A172 (cell line): Measurements from ENCODE around the gene HEPHL1. TPM values are rescaled to one million over a fixed set of nuclear protein-coding genes. Genes with fewer than 3 reads are reported as not detected.
"Not testable (repeated sequence)": the region's sequence is repeated elsewhere in the genome, so short reads cannot be mapped to it uniquely, and the experiment has no call there.

Experiments used
- DNase-seq: peaks from one replicate; pipeline ENCODE4 v3.0.0-alpha.2; 2015; ENCODE audit warnings: low spot score
- total RNA-seq: library from RNA; depleted of rRNA; stranded (reverse); fragments of >200 nt; shearing (Covaris generic); gene quantifications from 2 replicates; pipeline ENCODE4 v1.2.3, GENCODE V29; 2014; rRNA removed

The HEPHL1 gene
- total RNA-seq: not detected in 2 replicates

- DNase-seq: peak; percentile 8
Observed at GRCh38 chr11:94020777-94021481, at the start of gene HEPHL1. TSS of gene HEPHL1 (plus strand) at chr11:94021354. CDS start at chr11:94021369, 15 bp downstream.

DNA sequence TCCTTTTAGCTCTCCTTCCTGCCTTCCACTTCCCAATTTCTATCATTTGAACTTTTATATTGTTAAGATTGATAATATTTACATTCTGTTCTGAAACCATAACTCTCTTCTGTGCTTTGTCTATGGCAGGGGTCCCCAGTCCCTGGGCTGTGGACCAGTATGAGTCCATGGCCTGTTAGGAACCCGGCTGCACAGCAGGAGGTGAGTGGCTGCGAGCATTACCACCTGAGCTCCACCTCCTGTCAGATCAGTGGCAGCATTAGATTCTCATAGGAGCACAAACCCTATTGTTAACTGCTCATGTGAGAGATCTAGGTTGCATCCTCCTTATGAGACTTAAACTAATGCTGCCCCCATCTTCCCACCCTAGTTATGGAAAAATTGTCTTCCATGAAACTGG is 48.4 kb upstream of the HEPHL1 start:
- DNase-seq: no peak

DNA sequence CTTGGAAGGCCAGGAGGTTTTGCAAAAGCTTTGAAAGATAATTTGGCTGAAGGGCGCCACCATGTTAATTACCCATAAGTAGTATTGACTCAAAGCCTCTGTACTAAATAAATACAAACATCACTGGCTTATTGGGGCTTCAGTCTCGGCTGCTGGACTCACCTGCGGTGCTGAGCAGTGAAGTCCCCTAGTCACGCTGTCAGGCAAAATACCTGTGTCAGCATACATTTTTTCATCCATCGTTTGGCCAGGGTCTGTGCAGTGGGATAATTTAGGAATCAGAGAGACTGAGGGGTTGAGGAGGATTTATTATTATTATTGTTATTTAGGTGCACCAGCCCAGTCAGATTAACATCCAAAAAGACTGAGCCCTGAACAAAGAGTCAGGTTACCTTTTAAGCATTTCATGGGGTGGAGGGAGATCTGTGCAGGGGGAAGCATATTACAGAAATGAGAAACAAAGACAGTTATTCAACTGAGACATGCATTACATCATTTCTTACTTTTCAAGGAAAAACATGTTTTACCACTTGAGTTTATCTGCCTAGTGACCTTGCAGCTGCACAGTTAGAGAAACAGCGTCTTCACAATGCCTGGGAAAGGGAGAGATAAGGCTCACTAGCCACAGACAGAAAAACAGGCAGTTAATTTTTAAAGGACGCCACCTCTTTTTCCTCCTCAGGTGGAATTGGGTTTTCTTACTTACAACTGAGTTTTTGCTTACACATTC is 47.7 kb upstream of the HEPHL1 start:
- DNase-seq: not testable (repeated sequence)

DNA sequence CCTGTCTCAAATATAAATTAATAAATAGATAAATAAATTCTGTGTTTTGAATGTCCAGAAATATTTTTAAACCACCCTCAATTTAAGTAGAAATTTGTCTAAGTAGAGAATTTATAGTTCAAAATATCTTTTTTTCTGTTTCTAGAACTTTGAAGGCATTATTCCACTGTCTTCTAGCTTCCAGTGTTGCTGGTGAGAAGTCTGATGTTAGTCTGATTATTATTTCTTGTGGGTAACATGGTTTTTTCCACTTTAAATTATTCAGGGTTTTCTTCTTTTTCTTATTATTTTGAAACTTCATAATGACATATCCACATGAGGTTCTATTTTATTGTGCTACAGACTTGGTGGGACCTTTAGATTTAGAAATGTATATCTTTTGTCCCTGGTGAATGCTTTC is 46.4 kb upstream of the HEPHL1 start:
- DNase-seq: no peak

DNA sequence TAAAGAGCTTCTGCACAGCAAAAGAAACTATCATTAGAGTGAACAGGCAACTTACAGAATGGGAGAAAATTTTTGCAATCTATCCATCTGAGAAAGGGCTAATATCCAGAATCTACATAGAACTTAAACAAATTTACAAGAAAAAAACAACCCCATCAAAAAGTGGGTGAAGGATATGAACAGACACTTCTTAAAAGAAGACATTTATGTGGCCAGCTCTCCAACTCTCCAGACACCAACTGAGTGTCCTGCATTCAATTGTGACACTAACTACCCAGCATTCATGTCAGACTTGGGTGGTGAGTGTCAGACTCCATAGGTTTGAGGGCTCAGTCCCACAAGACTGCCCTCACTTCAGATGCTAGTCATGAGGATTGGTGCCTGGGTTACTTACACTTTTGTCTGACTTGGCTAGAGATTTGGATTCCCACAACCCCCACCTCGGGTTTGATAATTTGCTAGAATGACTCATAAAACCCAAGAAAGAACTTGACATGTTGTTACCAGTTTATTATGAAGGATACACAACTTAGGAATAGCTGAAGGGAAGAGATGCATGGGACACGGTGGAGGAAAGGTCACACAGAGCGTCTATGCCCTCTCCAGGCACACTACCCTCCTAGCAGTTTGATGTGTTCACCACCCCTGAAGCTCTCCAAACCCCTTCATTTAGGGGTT is 44.4 kb upstream of the HEPHL1 start:
- not testable (repeated sequence) for DNase-seq

DNA sequence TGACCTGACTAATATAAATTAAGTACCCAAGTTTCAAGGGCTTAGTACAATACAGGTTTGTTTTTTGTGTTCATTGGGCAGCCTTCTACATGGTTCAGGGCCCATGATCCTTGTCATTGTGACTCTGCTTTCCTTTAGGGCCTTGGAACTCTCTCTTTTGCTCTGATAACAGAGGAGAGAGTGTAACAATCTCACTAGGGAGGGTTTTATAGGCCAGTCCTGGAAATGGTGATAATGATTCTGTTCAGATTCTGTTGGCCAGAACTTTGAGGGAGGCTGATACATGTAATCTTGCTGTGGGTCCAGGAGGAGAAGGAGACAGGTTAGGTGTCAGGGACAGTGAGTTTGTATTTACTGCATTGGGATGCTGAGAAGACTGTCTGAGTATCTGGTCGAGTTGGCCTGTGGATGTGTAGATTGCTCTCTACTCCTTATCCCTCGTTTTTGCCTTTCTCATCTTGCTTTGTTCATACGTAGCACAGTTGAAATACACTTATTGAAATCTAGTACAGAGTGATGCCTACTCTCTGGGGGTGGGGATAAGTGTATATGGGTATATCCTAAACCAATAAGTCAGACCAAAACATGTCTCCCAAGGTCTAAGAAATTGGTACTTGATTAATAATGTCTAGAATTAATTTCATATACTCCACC is 37.5 kb upstream of the HEPHL1 start:
- no peak for DNase-seq

DNA sequence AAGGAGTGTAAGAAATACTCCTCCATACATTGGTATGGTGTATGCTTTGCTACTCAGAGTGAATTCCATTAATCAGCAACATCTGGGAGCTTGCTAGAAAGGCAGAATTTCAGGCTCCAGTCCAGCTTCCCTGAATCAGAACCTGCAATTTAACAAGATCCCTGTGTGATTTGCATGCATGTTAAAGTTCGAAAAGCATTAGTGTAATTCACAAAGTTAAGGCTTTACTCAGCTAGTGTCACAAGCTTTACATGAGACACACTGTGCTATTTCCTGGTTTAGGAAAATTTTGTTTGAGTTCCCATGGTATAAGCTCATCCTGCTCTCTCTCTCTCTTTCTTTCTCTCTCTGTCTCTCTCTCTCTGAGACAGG is 37.0 kb upstream of the HEPHL1 start:
- no peak for DNase-seq

DNA sequence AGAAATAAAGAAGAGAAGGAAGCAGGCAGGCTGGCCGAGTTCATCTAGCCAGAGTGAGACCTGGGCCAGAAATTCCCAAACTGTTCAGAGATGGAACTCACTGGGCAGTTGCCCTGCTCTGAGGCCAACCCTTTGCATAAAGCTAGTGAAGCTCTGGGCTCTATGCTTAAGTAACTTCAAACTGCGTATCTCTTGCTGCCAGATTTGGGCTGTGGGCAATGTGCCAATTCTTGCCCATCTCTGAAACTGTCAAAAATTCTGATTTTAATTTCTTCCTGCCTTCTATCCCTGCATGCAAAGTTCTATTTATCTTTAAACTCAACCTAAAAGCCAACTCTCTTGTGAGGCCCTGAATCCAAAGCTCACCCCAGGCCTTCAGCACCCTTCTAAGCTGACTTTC is 36.2 kb upstream of the HEPHL1 start:
- DNase-seq: no peak

DNA sequence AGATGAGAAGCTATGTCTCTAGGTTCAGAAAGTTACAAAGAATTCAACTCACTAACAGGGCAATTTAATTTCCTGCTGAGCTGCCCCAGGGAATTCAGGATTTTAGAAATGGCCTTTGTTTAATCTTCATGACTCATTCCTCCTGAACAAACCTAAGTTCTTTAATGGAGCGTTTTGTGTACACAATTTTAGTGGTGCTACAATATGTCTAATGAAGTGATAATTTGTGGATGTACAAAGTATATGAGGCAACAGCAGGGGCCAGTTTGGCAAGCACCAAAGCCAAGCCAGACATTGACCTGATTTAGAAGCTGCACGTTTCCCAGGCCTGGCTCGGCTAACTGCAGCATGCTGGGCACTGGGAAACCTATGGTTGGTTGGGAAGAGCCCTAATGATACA is 34.4 kb upstream of the HEPHL1 start:
- peak; percentile 19 for DNase-seq

DNA sequence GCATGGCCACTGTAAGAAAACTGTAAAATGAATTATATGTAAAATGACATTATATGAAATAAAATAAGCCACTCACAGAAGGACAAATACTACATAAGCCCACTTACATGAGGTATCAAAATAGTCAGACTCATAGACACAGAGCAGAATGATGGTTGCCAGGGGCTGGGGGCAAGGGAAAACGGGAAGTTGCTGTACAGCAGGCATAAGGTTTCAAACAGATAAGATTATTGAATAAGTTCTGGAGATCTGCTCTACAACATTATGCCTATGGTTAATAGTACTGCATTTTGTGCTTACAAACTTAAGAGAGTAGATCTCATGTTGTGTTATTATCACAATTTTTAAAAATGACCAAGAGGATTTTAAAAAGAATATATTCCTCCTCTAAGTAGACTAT is 32.7 kb upstream of the HEPHL1 start:
- DNase-seq: no peak

DNA sequence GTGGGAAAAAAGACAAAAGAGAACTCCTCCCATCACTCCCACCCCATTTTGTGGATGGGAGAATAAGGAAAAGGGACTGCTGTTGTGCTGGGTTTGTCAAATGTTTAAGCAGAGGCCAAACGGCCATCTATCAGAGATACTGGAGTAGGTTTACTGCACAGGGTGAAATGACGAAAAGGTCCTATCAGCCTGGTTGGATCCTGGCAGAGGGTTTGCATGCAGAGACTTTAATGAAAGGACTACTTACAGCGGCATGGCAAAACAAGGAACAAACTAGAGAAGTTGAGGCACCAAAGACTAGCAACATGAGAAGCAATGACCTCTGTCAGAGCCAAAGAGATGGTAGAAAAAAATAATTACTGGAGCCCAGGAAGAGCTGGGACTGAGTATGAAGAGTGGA is 32.2 kb upstream of the HEPHL1 start:
- DNase-seq: no peak

DNA sequence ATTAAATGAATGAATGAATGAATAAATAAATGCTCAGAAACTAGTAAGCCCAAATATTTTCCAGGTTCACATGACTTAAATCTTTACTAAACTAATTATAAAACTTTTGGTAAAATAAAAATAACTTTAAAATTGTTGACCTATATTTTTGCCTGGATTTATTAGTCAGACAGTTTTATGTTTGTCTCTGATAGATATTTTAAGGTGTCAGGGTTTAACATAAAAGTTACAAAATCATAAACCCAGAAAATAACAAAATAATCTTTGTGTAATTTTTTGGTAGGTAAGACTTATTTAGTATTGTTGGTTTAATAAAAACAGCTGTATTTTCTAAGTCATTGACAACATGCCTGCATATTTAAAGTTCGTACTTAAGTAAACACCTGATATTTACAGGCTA is 27.4 kb upstream of the HEPHL1 start:
- DNase-seq: no peak

GRCh38 chr11:93997741-93998140 is 23.4 kb upstream of the HEPHL1 start:
- DNase-seq: no peak

DNA sequence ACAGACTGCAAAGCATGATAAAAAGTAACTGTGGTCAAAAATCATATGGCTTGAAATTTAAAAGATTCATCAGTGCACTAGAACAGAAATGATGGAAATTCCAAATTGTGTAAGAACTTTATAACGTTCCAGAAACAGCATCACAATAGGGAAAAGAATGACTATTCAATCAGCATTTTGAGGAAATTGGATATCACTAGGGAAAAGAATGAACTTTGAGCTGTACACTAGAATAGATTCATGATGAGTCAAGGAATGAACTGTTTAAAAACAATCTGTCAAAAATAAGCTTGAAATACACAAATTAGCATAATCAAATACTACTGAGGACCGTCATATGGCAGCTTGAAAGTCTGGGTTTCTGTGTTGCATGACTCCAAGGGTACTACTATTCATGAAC is 20.5 kb upstream of the HEPHL1 start:
- DNase-seq: no peak

DNA sequence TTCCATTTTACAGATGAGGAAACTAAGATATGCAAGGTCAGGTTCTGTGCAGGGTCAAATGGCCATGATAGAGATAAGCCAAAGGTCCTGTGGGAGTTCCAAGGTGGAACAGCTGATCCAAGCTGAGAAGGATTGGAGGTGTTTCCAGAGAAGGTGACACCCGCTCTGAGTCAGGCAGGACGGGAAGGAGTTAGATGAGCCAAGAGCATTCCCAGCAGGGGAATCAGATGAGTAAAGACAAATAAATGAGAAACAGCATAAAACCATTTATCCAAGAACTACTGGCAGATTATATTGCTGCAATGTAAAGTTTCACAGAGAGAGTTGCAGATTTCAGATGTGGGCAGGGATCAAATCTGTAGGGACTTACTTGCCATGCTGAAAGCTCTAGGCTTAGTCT is 18.9 kb upstream of the HEPHL1 start:
- no peak for DNase-seq

DNA sequence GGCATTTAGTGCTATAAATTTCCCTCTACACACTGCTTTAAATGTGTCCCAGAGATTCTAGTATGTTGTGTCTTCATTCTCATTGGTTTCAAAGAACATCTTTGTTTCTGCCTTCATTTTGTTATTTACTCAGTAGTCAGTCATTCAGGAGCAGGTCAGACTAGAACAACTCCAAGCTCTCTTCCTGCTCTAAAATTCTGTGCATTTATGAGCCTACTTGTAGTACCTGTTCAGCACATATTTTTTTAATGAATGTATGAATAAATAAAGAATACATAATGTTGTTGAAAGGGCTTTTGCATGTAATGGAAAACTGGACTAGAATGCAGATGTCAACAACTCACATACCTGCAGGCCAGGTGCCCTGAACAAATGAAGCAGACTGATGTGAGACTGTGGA is 13.7 kb upstream of the HEPHL1 start:
- no peak for DNase-seq

DNA sequence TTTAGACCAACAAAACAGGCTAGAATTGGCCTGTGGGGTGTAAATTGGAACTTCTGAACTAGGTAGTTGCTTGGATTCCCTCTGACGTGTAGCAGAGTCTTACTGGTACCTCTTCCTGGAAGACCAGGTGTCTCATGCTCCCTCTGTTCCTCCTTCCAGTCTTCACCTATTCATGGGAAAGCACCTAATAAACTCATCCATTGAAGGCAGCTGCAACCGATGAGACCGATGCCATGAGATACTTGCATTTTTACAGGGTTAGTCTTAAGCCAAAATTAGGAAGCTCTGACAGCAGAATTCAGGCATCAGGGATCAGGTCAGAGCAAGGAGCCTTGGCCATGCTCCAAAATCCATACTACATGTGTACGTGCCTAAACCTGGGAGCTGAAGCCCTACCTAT is 13.2 kb upstream of the HEPHL1 start:
- no peak for DNase-seq

GRCh38 chr11:94010136-94010535 is 11.0 kb upstream of the HEPHL1 start:
- no peak for DNase-seq

DNA sequence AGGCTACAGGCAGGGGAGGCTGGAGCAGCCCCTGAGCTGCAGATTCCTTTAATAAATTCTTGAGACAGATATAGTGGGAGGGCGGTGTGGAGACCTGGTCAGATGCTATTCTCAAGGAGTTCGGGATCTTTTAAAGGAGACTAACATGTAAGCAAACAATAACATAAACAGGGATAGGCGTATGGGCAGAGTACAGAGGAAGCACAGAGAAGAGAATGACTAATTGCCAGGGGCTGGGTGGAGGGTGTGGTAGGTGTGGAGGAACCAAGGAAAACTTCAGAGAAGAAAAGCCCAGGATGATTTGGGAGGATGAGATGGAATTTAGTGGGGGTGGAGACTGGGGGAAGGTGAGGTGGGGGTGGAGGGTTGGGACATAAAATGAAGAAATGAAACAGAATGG is 9.7 kb upstream of the HEPHL1 start:
- no peak for DNase-seq

DNA sequence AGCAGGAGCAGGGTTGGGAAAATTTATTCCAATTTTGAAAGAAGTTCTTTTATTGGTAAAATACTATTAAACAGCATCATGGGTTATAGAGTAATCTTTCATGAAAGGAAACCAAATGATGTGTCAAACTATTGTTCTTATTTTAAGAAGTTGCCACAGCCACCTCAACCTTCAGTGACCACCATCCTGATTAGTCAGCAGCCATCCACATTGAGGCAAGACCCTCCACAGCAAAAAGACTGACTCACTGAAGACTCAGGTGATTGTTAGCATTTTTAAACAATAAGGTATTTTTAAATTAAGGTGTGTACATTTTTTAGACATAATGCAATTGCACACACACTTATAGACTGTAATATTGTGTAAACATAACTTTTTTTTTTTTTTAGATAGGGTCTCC is 3.7 kb upstream of the HEPHL1 start:
- DNase-seq: no peak

DNA sequence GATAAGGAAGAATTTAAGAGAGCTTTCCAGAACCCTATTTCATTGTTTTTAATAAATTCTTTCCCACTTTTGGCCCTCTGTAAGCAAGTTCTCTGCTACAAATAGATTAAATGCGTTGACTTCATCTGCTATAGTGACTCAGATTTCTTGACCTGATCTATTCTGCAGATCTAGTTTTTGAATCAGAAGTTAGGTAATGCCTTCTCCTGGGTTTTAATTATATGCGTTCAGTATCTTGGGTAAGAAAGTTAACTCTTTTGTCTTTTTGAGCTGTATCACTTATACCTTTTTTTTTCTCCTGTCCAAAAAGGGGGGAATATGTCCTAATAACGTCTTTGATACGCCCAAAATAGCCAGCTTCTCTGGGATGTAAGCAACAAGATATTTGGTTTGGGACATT is 2.4 kb upstream of the HEPHL1 start:
- no peak for DNase-seq

- DNase-seq: no peak
Observed at GRCh38 chr11:94023856-94024255, 2.7 kb downstream of the HEPHL1 start.

DNA sequence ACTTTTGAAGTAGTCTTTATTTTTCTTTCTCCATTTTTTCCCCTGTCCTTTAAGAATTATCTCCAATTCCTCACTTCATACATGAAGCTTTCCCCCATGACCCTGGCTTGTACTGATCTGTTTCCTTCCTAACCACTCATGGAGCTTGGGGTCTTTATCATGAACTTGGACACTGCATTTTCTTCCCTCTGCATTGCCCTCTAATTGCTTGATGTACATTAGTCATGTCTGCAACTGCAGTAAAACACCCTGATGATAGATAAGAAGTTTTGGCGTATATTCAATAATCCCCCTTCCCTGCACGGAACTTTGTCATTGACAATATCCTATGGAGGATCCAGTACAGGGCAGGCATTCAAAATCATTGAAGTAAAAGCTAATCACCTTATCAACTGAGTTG is 3.4 kb downstream of the HEPHL1 start:
- DNase-seq: no peak
